Middle frontal gyrus (tissue), 1 donor: Measurements from ENCODE around the gene TM4SF20.
"Not testable (repeated sequence)": the region's sequence is repeated elsewhere in the genome, so short reads cannot be mapped to it uniquely, and the experiment has no call there.

Source experiments
- DNase-seq: peaks from one replicate; pipeline ENCODE4 v3.0.0-alpha.2; 2015; ENCODE audit warnings: low spot score; ENCODE audit errors: extremely low spot score

Gene TM4SF20

GRCh38 chr2:227367427-227367795 is 11.7 kb downstream of the TM4SF20 start:
- no peak for DNase-seq

DNA sequence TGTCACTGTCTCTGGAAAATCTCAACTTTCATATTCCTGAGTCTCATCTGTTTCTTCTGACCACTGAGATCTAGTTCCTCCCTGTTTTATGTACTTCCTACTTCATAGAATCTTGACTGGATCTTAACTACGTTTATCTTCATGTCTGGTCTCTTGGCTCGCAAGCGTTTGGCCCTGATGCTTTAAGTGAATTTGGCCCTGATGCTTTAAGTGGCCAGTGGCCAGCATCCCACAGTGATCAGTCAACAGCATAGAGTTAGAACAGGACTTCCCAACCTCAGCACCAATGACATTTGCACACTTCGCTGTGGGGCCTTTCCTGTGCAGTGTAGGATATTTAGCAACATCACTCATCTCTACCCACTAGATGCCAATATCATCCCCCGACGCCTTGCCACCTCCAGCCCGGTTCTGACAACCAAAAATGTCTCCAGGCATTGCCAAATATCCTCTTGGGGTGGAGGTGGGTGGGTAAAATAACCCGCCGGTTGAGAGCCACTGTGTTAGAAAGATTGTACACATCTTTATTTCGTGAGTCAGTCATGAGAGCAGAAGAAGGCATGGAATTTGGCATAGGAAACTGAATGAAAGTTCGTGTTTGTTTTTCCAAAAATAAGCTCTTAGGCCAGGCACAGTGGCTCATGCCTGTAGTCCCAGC is 12.2 kb downstream of the TM4SF20 start:
- no peak for DNase-seq

DNA sequence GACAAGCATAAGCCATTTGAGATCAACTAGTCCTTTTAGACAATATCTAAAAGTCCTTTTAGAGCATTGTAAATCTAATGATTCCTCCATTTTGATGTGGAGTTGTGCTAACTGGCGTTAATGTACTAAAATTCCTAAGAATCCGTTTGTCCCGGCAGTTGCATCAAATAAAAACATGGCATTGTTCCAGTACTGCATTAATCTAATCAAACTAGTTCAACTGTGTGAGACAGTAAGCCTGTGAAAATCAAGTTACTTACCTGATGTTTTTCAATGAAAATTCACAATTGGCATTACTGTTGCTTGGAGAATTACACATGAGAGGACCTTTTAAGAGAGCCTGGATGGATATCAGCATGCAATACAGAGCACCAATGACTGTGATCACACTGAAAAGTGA is 13.3 kb downstream of the TM4SF20 start:
- DNase-seq = no peak

- not testable (repeated sequence) for DNase-seq
Observed at GRCh38 chr2:227364585-227365263, 14.4 kb downstream of the TM4SF20 start.

DNA sequence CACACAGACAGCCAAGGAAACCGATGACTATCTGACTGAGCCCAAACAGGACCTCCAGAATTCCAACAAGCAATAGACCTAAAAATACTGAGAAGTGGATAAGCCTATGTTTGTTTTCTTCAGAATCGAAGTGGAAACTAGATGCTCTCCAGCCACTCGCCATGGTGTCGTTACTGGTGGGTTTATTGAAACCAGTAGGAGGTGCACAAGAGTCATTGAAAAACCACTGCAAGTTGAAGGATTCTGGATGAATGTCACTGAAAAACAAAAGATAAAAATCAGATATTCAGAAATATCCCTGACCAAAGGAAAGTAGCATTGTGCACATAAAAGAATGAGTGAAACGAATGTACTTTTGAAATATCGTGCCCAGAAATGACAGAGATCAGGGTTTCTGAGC is 15.3 kb downstream of the TM4SF20 start:
- DNase-seq = no peak

GRCh38 chr2:227360351-227360750 is 18.8 kb downstream of the TM4SF20 start:
- no peak for DNase-seq

- no peak for DNase-seq
Observed at GRCh38 chr2:227351639-227352038, 27.5 kb downstream of the TM4SF20 start.

GRCh38 chr2:227349989-227350612 is 29.0 kb downstream of the TM4SF20 start:
- no peak for DNase-seq

- no peak for DNase-seq
Observed at GRCh38 chr2:227348324-227348723, 30.8 kb downstream of the TM4SF20 start.

DNA sequence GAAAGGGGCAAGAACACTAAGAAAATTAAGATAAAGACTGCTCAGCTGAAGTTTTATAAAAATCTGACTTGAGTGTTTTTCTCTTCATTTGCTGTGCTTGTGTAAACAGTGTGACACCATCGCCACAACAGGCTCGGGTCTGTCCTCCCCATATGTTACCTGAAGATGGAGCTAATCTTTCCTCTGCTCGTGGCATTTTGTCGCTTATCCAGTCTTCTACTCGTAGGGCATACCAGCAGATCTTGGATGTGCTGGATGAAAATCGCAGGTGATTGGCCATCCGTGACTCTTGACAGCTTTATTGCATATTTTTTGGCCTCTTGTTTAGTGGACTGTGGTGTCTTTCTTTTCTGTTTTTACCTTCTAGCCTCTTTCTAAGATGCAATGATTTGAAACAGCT is 32.0 kb downstream of the TM4SF20 start:
- DNase-seq = no peak

GRCh38 chr2:227344231-227344630 is 34.9 kb downstream of the TM4SF20 start:
- DNase-seq = no peak

DNA sequence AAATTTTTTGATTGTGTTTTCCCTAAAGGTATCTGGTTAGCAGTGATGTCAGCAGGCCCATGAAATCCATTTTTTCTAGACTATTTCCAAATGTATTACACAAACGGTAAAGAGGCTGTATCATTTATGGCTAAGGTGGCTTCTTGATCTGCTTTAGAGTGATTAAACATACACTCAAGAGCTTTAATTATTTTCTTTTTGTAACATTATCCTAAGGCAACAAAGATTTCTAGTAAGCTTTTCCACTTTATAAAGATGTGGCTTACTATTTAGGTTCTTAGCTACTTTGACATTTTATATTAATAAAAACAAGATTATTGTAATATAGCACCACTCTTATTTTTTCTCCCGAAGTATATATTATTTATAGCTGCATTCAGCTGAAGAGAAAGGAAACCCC is 37.6 kb downstream of the TM4SF20 start:
- no peak for DNase-seq

DNA sequence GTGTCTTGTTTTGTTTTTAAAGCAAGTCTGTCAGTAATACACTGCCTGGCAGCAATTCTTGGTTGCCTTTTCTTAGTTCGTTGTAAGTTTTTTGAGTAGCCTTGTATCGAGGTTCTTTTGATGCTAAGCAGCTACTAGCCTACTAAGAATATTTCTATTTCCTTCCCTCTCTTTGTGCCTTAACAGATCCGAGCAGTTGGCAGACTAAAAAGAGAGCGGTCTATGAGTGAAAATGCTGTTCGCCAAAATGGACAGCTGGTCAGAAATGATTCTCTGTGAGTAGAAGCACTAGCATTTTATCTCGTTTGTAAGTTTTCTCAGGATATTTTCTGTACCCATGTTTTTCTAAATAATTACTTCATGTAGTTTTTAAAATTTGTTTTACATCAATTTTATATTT is 39.0 kb downstream of the TM4SF20 start:
- DNase-seq = peak; percentile 52

- DNase-seq = no peak
Observed at GRCh38 chr2:227339098-227339599, 40.0 kb downstream of the TM4SF20 start.

GRCh38 chr2:227337442-227337841 is 41.7 kb downstream of the TM4SF20 start:
- no peak for DNase-seq

DNA sequence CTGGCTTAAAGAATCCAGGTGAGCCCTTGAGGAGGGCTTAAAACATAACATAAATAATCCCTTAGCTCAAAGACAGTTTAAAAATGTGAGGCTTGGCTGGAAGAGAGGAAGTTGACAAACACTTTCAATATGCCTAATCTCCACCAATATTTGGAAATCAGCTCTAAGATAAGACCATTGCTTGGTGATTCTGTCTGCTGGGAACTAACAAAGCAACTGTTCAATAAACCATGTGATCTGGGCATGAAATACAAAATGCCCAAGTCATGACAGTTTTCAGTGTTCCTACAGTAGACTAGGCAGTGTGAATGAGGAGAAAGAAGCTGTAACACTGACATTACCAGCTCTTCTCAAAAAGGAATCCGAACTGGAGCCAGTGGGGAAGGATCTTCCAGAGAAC is 43.4 kb downstream of the TM4SF20 start:
- DNase-seq = no peak

GRCh38 chr2:227326783-227327182 is 52.3 kb downstream of the TM4SF20 start:
- DNase-seq = no peak

DNA sequence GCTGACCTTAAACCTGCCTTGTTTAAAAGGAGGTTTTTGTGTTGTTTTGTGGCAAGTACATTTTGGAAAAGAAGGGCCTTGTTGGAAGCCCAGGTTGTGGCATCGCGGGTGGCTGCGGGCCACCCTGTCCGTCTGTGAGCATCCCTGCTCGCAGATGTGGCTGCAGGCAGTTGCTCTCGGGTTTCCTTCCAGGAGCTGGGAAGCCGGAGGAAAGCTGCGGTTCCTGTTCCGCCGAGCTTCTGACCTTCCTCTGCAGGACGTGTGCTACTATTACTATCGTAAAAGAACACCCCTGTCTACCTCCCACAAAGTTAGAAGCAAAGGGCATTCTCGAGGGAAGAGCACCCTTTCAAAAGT is 53.3 kb downstream of the TM4SF20 start:
- no peak for DNase-seq

GRCh38 chr2:227324995-227325838 is 53.9 kb downstream of the TM4SF20 start, which contains the start of gene MFF:
MFF (plus strand) TSS chr2:227325251; CDS start chr2:227330666, 5,415 bp downstream.
- DNase-seq = peak; percentile 88

- DNase-seq = no peak
Observed at GRCh38 chr2:227324642-227324994, 54.5 kb downstream of the TM4SF20 start.

DNA sequence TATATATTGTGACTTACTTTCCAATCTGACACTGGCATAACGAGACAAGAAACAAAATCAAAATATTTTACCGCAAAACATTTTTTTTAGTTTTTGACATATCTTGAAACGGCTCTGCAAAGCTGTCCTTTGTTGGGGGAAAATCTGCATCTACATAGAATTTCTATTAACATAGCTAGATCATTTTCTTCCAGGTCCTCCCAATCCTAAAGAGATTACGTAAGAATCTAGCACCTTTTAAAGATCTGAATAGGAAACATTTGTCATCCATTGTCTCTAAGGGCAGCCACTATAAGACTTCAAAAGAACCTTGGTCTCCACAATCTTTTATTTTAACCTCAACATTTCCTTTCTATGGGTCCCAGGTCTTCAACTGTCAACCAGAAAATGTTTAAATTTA is 55.3 kb downstream of the TM4SF20 start:
- DNase-seq = no peak
